HL-60/S4 (cell line): ENCODE data around the gene ANKRD13A.
"Not testable (repeated sequence)": the region's sequence is repeated elsewhere in the genome, so short reads cannot be mapped to it uniquely, and the experiment has no call there.

Experiments used
- in situ Hi-C: fragments of 300-500 bp; cut with MboI; formaldehyde crosslinking; loops from 2 replicates; pipeline ENCODE4 v1.14.3; 2022; ENCODE audit warnings: low sequenced_read_pairs

Gene ANKRD13A

GRCh38 chr12:110047297-110047940 is 48.2 kb downstream of the ANKRD13A start:
- in situ Hi-C loops, result no loop called here

DNA sequence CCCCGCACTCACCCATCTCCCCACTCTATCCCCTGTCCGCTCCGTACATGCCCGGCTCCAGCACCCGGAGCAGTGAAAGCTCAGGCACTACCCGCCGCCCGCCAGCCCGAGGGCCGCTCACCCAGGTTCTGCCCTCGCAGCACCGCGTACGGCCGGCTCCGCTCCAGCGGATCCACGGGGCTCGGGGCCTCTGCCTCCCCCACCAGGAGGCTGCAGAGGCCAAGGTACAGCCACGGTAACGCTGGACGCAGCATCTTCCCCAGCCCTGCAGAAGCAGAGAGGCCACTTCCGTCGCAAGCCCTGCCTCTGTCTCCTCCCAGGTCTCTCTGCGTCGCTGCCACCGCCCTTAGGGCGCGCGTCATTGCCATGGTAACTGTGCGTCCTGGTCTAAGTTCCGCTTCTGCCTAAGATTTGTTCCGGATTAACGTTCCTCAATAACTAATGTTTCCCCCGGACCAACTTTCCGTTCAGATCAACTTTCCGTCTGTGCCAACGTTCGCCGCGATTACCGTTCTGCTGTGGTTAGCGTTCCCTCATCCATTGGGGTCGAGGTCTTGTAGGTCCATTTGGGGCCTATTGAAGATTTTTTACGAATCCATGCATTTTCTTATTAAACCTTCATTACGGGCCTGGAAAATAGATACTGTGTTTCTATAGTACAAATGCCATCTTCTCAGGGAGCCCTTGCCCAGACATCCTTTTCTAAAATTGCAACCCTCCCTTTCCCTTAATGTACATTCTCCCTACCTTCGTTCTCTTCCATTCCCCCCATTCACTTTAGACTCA is 49.2 kb downstream of the ANKRD13A start, which contains the start of gene C12orf76:
Gene C12orf76, minus strand, starts transcription at position 281 of the 786 bp plus-strand sequence. Its CDS starts 27 bp downstream, at position 254.
- in situ Hi-C loops, result no loop called here

DNA sequence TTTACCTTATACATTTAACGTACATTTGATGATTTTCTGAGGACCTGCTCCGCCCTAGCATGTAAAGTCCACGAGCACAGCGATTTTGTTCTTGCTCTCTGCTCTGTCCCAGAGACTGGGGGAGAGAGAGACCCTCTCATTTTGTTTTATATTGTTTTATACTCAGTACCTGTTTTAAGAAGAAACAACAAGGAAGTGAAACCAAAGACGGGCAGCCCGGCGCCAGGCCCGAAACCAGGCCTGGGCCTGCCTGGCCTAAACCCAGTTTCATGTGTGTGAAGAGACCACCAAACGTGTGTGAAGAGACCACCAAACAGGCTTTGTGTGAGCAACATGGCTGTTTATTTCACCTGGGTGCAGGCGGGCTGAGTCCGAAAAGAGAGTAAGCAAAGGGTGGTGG is 49.8 kb downstream of the ANKRD13A start:
- in situ Hi-C loops, result not testable (repeated sequence)

GRCh38 chr12:110049666-110050065 is 50.4 kb downstream of the ANKRD13A start:
- in situ Hi-C loops, result not testable (repeated sequence)

DNA sequence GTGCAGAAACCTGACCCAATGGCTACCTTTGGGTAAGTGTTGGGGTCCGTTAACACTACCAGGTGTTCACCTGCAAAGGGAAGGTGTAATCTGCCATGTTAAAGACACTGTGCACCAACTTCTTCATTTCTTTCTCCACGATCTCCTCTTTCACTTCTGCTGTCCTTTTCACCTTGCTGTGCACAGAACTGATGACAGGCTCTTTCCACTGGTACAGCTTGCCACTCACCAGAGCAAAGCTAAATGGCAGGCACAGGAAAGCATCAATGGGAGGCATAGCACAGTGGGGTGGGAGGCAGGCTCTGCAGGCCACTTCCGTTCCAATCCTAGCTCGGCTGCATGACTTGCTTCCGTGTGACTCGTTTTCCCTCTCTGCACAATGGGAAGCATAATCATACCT is 51.7 kb downstream of the ANKRD13A start:
- in situ Hi-C loops, result no loop called here

GRCh38 chr12:110055375-110056352 is 56.4 kb downstream of the ANKRD13A start:
- in situ Hi-C loops, result not testable (repeated sequence)

- in situ Hi-C loops, result not testable (repeated sequence)
Observed at GRCh38 chr12:110056643-110057042, 57.4 kb downstream of the ANKRD13A start.

DNA sequence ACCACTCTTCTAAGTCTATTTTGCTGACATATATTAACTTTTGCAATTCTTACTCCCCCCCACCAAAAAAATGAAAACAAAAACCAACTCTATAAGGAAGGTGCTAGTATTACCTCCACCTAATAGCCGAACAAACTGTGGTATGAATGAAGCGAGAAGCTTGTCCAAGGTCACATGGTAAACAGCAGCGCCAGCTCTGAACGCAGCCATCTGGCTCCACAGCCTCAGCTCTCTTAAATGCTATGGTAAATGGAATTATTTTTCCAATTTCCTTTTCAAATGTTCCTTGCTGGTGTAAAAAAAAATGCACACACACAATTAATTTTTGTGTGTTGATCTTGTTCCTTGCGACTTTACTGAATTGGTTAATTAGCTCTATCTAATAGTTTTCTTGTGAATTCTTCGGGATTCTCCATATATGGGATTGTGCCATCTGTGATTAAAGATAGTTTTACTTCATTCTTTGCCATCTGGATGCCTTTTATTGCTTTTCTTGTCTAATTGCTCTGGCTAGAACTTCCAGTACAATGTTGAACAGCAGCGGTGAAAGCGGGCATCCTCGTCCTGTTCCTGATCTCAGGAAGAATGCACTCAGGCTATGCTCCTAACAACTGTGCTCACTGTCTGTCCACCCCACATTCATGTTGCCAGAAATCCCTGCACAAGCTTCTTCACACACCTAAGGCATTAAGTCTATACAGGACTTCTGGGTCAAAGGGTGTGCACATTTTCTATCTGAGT is 59.8 kb downstream of the ANKRD13A start:
- in situ Hi-C loops, result no loop called here

DNA sequence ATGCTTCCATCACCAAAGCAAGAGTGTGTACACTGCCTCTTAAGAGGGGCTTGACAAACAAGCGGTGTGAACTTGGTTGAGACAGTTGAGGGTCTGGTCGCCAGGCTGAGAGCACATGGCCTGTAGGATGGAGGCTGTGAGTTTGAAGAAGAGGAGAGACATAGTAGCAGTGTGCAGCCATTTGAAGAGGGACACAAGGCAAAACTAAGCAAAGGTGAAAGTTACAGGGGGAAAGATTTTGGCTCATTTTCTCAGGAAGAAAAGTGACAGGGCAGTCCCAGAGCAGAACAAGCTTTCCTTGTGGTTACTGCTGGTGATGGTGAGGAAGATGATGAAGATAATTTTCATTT is 60.4 kb downstream of the ANKRD13A start:
- in situ Hi-C loops, result no loop called here

DNA sequence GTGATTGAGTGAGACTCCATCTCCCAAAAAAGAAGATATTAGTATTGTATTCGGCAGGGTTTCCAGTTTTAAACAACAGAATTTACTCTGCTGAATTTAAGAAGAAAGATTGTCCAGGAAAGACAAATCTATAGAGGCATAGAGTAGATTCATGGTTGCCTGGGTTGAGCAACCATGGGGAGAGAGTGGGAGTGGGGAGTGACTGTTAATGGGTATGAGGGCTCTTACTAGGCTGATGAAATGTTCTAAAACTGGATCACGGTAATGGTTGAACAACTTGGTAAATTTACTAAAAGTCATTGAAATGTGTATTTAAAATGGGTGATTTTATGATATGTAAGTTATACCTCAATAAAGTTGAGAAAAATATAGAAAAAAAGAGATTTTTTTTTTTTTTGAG is 63.0 kb downstream of the ANKRD13A start:
- in situ Hi-C loops, result no loop called here

DNA sequence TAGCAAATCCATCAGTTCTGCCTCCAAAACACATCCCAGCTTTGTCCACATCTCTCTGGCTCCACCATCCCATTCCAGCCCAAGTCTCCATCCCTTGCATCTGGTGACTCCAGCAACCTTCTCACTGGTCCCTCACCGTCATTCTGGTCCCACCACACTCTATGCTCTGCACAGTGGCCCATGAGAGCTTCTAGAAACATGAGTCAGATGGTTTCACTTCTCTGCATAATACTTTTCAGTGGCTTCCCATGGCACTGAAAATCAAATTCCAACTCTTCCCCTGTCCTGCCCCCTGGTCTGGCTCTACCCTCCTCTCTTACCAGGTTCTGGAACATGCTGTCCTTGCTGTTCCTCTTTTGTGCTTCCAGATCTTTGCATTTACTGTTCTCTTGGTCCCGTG is 66.3 kb downstream of the ANKRD13A start:
- in situ Hi-C loops, result no loop called here

GRCh38 chr12:110067531-110067930 is 68.3 kb downstream of the ANKRD13A start:
- in situ Hi-C loops, result no loop called here

GRCh38 chr12:110068115-110068514 is 68.9 kb downstream of the ANKRD13A start:
- in situ Hi-C loops, result not testable (repeated sequence)

DNA sequence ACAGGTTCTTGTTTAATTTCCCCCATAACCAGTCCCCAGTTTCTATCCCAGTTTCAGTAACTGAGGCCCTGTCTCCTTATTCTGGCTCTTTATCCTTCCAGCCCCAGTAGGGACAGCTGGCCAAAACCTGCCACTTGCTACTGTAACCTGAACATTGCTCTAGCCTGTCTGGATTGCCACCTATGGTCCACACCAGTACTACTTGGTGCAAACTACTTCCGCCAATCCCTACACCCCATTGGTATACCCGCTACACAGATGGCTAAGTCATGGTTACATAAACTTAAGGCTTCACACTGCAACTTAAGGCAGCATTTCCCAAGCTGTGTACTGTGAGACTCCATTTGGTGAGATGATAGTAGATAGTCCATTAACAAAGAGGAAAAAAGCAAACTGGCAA is 69.4 kb downstream of the ANKRD13A start:
- in situ Hi-C loops, result no loop called here

- in situ Hi-C loops, result no loop called here
Observed at GRCh38 chr12:110071504-110071903, 72.3 kb downstream of the ANKRD13A start.

DNA sequence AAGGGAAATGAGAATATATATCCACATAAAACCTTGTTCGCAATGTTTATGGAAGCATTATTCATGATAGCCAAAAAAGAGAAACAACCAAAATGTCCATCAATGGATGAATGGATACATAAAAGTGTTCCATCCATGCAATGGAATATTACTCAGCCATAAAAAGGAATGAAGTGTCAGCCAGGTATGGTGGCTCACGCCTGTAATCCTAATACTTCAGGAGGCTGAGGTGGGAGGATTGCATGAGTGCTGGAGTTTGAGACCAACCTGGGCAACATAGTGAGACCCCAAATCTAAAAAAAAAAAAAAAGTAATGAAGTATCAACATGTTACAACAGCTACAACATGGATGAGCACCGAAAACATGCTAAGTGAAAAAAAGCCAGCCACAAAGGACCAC is 72.7 kb downstream of the ANKRD13A start:
- in situ Hi-C loops, result no loop called here

GRCh38 chr12:110072636-110073035 is 73.4 kb downstream of the ANKRD13A start:
- in situ Hi-C loops, result not testable (repeated sequence)

- in situ Hi-C loops, result no loop called here
Observed at GRCh38 chr12:110073049-110073831, 74.0 kb downstream of the ANKRD13A start.

- in situ Hi-C loops, result no loop called here
Observed at GRCh38 chr12:110074089-110074488, 74.9 kb downstream of the ANKRD13A start.

GRCh38 chr12:110075880-110076279 is 76.7 kb downstream of the ANKRD13A start:
- in situ Hi-C loops, result no loop called here
